ENCODE measurements around the gene IPPK.

Gene IPPK

GRCh38 chr9:92664394-92665152 lies 5.4 kb downstream of the IPPK start:
- H3K4me3 ChIP-seq (ENCODE audit: low read depth, low read length), result no peak overlapping the region
- TF ChIP-seq, protein P1, sequence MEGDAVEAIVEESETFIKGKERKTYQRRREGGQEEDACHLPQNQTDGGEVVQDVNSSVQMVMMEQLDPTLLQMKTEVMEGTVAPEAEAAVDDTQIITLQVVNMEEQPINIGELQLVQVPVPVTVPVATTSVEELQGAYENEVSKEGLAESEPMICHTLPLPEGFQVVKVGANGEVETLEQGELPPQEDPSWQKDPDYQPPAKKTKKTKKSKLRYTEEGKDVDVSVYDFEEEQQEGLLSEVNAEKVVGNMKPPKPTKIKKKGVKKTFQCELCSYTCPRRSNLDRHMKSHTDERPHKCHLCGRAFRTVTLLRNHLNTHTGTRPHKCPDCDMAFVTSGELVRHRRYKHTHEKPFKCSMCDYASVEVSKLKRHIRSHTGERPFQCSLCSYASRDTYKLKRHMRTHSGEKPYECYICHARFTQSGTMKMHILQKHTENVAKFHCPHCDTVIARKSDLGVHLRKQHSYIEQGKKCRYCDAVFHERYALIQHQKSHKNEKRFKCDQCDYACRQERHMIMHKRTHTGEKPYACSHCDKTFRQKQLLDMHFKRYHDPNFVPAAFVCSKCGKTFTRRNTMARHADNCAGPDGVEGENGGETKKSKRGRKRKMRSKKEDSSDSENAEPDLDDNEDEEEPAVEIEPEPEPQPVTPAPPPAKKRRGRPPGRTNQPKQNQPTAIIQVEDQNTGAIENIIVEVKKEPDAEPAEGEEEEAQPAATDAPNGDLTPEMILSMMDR (IDR thresholded peaks at IDR 0.05; ENCODE audit: insufficient read depth, low read depth, low read length, missing control alignments), result no peak
- DNase-seq (ENCODE audit: low read depth), result peak; percentile 32

GRCh38 chr9:92663951-92664350 lies 6.0 kb downstream of the IPPK start:
- TF ChIP-seq, protein P1 (IDR thresholded peaks at IDR 0.05; ENCODE audit: insufficient read depth, low read depth, low read length, missing control alignments), result no peak
- no peak overlapping the region for H3K4me3 ChIP-seq (ENCODE audit: low read depth, low read length)
- no peak for DNase-seq (ENCODE audit: low read depth)

DNA sequence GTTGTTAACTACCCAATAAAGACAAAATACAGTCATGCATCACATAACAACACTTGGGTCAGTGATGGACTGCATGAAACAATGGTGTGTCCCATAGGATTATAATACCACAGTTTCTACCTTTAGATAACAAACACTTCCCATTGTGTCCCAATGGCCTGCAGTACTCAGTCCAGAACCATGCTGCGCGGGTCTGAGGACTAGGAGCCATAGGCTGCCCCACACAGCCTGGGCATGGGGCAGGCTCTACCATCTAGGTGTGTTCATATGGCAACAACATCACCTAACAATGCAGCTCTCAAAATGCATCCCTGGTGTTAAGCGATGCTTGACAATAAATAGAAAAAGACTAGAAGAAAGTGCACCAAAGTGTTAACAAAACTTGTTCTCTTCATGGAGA lies 6.8 kb downstream of the IPPK start:
- no peak overlapping the region for H3K4me3 ChIP-seq (ENCODE audit: low read depth, low read length)
- TF ChIP-seq, protein P1 (IDR thresholded peaks at IDR 0.05; ENCODE audit: insufficient read depth, low read depth, low read length, missing control alignments), result no peak
- DNase-seq (ENCODE audit: low read depth), result no peak

DNA sequence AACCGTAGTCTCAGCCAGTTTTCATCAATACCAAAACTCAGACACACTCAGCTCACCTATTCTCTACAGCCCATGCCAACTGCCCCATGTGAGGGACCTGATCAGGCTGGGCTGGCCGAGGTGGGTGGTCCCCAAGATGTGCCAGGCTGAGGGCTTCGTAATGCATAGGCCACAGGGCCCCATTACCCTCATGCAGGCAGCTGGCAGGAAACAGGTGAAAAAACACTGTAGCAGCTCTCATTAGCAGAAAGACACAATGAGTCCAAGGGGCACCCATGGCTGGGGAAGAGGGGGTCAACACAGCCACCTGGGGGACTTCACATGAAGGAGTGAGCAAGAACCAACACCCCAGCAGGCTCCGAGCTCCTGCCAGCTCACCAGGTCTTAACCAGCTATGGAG lies 8.2 kb downstream of the IPPK start:
- DNase-seq (ENCODE audit: low read depth), result no peak
- TF ChIP-seq, protein P1 (IDR thresholded peaks at IDR 0.05; ENCODE audit: insufficient read depth, low read depth, low read length, missing control alignments), result no peak
- no peak overlapping the region for H3K4me3 ChIP-seq (ENCODE audit: low read depth, low read length)

DNA sequence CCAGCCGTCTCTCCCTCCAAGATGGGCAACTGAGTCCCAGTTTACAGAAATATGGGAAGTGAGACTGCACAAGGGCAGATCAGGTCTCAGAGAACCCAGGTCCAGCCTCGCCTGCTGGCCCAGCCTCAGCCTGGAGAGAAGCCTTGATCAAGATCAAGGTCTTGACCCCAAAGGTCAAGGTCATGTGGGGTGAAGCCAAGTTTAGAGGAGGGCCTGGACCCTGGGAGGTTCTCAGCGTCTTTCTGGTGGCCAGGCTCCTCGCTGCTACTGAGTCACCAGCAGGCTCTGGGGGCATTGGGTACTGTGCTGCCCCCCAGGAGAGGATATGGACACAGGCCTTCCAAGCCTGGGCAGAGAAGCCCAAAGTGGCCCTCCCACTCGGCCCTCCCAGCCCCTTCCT lies 8.8 kb downstream of the IPPK start:
- DNase-seq (ENCODE audit: low read depth), result no peak
- TF ChIP-seq, protein P1 (IDR thresholded peaks at IDR 0.05; ENCODE audit: insufficient read depth, low read depth, low read length, missing control alignments), result no peak

DNA sequence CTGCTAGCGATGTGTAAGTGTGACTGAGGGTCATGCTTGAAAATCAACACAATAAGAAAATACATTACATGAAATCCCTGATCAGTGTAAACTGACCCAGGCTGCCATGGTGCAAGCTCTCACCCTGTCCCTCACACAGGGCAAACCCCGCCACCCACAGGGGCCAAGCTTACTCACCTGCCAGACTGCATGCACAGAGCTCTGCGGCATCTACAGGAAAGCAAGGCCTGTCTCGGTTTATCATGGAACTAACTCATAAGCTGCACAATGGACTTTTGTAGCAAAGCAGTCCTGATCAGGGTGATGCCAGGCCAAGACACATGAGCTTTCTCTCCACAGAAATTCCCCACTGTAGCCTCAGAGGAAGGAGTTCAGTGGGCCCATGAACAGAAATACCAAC lies 9.7 kb downstream of the IPPK start:
- no peak for DNase-seq (ENCODE audit: low read depth)
- TF ChIP-seq, protein P1 (IDR thresholded peaks at IDR 0.05; ENCODE audit: insufficient read depth, low read depth, low read length, missing control alignments), result no peak

More for the DNA sequence above, 8.8 kb downstream of the IPPK start:
- H3K4me3 ChIP-seq (ENCODE audit: low read depth, low read length), result no peak overlapping the region

GRCh38 chr9:92659601-92660000 lies 10.3 kb downstream of the IPPK start:
- TF ChIP-seq, protein P1 (IDR thresholded peaks at IDR 0.05; ENCODE audit: insufficient read depth, low read depth, low read length, missing control alignments), result no peak
- no peak for DNase-seq (ENCODE audit: low read depth)
- no peak overlapping the region for H3K4me3 ChIP-seq (ENCODE audit: low read depth, low read length)

More for the DNA sequence above, 9.7 kb downstream of the IPPK start:
- no peak overlapping the region for H3K4me3 ChIP-seq (ENCODE audit: low read depth, low read length)

All from GM12865 (cell line).